NCI-H187 (cell line): ENCODE results near the gene PALLD.

ENCODE experiments used
- DNase-seq, 2 experiments: peaks; one replicate each; lab custom pipeline; 2025; lab: John Stamatoyannopoulos, UW

PALLD gene

GRCh38 chr4:168878623-168879022 lies 381.8 kb downstream of the PALLD start:
- DNase-seq = no peak

- DNase-seq = no peak
Measured at GRCh38 chr4:168879188-168879587, 382.3 kb downstream of the PALLD start.

- DNase-seq = no peak
Measured at GRCh38 chr4:168880072-168880675, 383.3 kb downstream of the PALLD start.

GRCh38 chr4:168880811-168881595 lies 384.2 kb downstream of the PALLD start:
- DNase-seq = no peak

GRCh38 chr4:168881781-168882420 lies 385.0 kb downstream of the PALLD start:
- no peak for DNase-seq

- no peak for DNase-seq
Measured at GRCh38 chr4:168882650-168883233, 385.9 kb downstream of the PALLD start.

GRCh38 chr4:168883513-168883912 lies 386.7 kb downstream of the PALLD start:
- DNase-seq = no peak

GRCh38 chr4:168884251-168885124 lies 387.6 kb downstream of the PALLD start:
- no peak for DNase-seq

- no peak for DNase-seq
Measured at GRCh38 chr4:168885400-168885799, 388.5 kb downstream of the PALLD start.

- DNase-seq = no peak
Measured at GRCh38 chr4:168886351-168886750, 389.5 kb downstream of the PALLD start.

GRCh38 chr4:168887809-168888208 lies 391.0 kb downstream of the PALLD start:
- DNase-seq = no peak

- DNase-seq = no peak
Measured at GRCh38 chr4:168888715-168889215, 391.9 kb downstream of the PALLD start.

GRCh38 chr4:168891086-168891485 lies 394.2 kb downstream of the PALLD start:
- no peak for DNase-seq

- DNase-seq = no peak
Measured at GRCh38 chr4:168891688-168892087, 394.8 kb downstream of the PALLD start.

GRCh38 chr4:168892475-168892874 lies 395.6 kb downstream of the PALLD start:
- no peak for DNase-seq

- DNase-seq = no peak
Measured at GRCh38 chr4:168893205-168893604, 396.4 kb downstream of the PALLD start.

GRCh38 chr4:168893807-168894206 lies 397.0 kb downstream of the PALLD start:
- DNase-seq = no peak

GRCh38 chr4:168900080-168900479 lies 403.2 kb downstream of the PALLD start:
- DNase-seq = no peak

GRCh38 chr4:168907119-168907698 lies 410.4 kb downstream of the PALLD start:
- no peak for DNase-seq

GRCh38 chr4:168908093-168908492 lies 411.2 kb downstream of the PALLD start:
- no peak for DNase-seq

- no peak for DNase-seq
Measured at GRCh38 chr4:168908851-168909273, 412.0 kb downstream of the PALLD start.
